ENCODE measurements around the gene ABLIM3.

Gene ABLIM3

DNA sequence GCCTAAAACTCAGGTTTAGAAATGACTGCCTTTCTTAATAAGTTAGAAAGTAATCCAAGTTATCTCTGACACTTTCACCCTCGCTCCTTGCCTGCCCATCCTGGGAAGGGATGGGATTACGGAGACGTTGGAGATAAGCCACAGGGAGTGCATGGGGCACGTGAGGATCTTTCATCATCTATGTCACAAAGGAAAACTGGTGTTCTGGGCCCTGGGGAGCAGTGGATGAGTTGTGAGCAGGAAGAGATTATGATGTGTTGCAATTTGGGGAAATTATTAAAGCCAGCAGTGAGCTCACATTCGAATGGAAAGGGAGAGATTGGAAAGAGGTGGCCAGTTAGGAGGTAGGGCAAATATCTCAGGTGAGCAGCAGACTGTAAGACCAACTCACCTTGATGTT is 143.2 kb downstream of the ABLIM3 start:
- no peak for DNase-seq

DNA sequence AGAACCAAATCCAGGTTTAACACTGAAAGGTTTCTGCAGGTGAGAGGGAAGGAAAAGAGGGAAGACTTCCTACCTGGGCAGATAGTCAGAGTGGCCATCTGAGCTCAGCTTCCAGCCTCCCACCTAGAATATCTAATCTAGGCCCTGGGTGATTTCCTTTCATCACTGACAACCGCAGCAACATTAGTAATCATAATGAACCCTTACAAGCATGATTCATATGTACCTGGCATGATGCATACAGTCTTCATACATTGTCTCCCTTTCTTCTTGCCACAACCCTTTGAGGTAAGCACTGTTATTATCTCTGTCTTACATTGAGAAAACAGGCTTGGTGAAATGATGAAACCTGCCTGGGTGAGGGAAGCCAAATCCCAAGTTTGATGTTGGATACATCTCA is 143.9 kb downstream of the ABLIM3 start:
- no peak for DNase-seq

DNA sequence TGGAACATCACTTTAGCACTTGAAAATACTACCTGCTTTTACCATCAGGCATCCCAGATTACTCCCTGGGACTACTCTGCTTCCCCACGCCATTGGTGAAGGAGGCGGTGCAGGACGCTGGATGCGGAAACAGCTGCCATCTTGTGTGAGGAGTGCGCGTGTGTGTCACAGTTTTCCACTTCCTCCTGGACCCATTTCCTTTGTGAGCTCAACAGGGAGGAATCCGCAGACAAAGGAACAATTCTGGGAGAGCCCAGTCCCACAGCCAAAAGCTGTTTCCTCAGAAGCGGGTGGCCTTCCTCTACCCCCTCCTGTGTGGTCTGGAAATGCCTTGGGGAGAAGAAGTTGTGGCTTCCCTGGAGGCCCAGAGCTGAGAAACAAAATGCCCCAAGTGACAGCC is 147.1 kb downstream of the ABLIM3 start:
- no peak for DNase-seq

DNA sequence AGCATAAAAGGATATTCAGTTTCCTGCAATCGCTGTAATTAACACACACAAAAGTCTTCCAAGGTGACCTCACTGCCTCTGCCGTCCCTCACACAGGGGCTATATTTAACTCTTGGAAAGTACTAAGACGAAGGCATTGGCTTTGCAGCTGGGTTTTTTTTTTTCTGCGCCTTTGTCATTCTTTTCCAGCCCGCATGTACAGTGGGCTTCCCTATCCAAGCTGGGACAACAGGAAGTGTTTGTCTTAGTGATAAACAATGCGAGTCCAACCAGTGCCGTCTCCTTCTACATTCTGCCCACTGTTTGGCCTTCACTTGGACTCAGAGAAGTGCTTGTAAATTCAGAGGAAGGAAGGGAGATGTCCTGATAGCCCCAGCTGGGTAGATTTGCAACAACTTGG is 148.0 kb downstream of the ABLIM3 start:
- no peak for DNase-seq

DNA sequence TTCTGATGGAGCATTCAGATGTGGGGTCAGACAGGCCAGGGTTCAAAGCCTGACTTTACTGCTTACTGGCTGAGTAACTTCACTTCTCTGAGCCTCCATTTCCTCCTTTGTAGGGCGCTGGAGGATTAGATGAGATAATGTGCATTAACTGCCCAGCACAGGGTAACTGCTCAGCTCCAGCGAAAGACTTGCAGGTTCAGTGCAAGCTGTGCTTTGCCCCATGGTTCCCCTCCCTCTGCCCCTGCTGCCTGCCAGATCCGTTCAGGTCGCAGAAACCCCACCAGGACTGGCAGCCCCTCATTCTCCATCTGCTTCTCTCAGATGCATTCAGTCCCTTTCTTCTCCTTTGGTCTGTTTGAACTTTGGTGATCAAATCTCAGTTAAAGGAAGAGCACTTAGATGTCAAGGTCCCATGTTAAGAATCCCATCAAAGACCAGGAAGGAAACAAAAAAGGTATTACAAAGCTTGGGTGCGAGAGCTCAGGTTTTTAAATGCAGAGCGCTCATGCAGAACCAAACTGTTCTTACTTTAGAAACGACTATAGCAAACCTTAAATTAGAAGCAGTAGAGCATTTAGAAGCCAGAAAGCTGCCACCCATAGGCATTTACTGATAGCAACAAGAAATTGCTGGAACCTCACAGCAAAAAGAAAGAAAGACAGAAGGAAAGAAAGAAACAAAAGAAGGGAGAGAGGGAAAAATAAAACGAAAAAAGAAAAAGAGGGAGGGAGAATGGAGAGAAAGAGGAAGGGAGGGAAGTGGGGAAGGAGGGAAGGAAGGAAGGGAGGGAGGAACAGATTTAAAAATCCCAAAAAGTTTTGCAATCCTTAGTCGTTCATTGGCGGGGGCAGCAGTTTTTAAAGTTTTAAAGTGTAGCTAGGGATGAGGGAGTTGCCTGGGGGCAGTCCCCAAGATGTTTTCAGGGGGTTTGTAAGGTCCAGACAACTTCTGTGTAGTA is 153.9 kb downstream of the ABLIM3 start:
- DNase-seq = no peak

DNA sequence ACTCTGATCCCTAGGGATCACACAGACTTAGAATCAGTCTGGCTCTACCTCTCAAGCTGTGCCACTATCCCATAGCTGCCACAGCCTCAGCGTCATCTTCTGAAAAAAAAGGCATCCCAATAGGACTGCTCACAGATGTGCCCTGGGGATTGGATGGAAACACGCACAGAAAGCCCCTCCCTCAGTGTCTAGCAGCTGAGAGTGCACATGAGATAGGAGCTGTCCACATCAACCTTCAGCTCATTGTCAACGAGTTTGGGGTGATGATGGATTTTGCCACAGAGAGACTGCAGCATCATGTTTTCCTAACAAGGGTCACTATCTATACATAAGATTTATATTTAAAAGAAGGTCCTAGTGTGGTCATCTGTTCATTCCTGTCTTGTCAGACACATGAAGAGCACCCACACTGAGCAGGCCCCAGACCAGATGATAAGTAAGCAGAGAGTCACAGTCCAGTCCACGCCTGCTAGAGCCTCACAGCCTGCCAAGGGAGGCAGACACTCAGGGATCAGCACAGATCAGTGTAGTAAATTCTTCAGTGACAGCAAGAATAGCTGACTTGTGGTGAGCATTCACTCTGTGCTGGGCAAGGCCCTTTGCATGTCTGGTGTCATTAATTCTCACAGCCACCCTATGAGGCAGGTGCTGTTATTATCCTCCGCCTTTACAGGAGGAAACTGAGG is 156.2 kb downstream of the ABLIM3 start:
- DNase-seq = no peak

DNA sequence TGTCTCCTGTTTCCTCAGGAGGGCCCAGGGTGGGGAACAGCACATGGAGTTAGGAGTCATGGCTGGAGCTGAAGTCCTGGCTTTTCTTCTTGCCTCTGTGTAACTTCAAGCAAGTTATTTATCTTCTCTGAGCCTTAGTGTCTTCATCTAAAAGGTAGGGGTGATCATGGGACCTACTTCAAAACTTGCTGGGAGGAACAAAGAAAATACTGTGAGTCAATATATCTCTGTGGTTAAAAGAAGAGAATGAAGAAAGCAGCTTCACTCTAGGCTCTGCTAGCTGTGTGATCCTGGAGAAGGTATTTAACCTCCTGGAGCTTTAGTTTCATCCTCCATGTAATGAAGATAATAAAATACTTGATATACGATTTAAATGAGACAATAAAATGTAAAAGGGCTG is 156.9 kb downstream of the ABLIM3 start:
- DNase-seq = no peak

DNA sequence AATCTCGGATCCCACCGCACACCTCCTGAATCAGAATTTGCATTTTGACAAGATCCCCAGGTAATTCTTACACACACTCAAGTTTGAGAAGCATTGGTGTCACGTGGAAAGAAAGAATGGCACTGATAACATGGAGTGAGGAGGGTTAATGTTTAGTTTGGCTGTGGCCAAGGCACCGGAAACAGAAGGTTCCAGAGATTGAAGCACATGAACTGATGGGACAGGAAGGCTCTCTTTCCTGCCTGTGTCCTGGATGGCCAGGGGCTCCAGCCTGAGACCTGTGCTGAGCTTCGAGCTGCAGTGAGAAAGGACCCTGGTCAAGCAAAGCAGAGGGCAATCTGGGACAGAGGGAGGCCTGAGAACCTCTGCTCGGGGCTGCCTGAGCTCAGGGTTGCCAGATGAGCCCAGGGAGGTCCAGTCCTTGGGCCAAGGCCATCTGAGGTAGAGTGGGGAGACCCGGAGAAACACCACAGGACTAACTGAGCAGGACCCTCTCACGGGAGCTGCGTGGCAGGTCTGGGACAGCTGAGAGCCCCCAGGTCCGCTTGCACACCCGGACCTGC is 157.6 kb downstream of the ABLIM3 start:
- DNase-seq = no peak

DNA sequence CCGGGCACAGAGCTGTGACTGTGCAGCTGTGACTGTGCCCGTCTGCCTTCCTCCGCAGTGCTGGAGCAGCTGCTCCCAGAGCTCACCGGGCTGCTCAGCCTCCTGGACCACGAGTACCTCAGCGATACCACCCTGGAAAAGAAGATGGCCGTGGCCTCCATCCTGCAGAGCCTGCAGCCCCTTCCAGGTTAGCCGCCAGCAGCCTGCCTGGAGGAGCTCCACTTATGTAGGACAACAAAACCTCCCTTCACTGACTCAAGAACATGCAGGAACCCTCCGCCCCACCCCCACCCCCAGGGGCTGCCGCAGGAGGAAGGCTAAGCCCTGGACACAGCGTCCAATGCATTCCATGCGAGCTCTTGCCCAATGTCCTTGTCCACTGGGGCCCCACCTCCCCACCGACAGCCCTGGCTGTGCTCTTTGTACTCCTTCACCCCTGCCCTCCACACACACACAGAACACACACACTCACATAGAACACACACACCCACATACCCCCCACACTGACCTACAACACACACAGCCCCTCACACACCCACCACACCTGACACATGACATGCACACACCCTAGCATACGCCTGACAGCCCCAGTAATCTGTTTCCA is 158.3 kb downstream of the ABLIM3 start:
- DNase-seq = no peak

DNA sequence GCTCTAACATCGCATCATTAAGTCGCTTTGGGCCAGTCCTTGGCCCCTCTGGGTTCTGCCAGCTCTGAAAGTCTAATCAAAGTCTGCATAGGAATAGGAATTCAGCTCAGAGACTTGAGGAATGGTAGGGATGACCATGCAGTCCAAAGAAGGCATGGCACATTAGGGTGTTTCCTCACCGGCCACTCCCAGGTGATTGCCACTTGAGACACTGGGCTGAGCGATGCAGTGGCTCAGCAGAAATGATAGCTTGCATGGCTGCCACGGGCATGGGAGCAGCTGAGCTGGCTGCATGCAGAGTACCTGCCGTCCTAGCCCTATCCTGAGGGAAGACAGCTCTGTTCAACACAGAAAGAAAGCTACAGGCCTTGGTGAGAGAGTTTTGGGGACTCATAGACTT is 159.1 kb downstream of the ABLIM3 start:
- DNase-seq = no peak

DNA sequence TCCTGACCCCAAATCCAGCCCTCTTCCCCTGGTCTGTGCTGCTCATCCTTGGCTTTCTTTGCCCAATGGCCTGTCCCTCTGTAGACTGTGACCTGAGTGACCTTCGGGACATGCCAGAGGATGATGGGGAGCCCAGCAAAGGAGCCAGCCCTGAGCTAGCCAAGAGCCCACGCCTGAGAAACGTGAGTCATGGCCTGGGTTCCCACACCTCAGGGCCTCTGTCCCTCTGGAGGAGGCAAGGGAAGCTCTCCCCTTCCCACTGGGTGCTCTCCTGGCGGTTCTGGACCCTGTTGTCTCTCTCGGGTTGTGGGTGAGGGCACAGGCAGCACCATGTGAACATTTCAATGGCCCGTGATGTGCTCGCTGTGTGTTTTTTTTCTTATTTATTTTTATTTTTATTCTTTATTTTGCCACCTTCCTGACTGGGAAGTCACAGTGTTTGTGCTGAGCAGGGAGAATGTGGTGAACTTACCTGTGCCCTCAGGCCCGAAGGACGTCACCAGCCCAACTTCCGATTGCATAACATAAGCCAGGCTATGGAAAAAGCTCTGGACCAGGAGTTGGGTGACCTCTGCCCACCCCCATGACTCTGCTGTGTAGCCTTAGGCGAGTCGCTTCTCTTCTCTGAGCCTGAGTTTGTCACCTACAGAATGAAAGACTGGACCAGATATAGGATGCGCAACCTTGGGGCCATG is 159.9 kb downstream of the ABLIM3 start:
- DNase-seq = no peak

DNA sequence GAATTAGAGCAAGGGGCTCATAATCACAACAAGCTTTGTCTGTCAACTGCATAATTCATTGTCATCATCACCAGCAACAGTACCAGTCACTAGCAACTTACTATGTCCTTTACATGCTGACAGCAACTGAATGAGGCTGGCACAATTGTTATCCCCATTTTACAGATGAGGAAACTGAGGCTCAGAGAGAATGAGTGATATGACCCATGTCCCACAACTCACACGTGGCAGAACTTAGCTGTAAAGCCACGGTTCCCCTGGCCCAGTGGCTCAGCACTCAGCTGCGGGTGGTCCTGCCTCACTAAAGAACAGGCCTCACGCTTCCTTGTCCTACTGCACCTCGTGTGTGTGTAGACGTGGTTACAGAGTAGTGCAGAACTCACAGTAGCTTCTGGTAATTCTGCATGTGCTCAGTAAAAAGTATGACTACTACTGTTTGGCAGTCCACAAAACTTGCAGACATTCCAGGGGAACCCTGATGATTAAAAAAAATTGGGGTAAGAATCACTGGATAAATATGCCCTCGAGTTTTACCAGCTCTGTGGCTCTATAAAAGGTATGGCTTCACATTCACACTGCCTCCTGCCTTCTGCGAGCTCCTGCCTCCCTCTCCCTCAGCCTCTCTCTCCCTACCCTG is 160.6 kb downstream of the ABLIM3 start:
- no peak for DNase-seq

DNA sequence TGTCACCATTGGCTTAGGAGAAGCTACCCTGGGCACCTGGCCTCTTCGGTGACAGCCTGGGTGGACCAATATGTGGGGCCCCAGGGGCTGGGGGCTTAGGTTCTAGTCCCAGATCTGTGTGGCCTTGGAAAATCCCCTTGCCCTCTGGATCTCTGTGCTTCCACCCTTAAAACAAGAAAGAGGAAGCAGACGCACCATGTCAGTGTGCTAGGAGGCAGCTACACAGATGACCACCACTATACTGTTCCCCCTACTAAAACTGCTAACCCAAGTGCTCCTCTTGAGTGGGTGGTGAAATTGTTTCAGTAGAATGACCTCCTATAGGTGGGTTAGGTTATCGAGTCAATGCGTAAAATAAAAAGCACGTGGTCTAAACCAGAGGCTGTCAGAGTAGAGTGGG is 161.3 kb downstream of the ABLIM3 start:
- DNase-seq = no peak

DNA sequence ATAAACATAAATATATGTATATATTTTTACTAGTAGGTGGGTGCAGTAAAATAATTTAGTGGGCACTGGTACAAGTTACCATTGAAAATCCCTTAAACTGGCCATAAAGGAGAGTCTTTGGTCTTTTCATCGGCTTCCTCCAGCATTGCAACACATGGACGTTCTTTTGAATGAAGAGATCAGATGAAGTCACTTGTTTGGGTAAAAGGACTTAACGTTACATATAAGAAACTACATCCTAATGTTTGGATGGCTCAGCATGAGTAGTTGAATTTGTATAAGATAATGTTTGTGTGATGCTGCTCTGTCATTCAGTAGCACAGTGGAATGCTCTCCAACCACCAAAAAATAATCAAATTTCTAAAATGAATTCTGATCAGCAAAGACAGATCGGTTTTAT is 161.9 kb downstream of the ABLIM3 start:
- no peak for DNase-seq

DNA sequence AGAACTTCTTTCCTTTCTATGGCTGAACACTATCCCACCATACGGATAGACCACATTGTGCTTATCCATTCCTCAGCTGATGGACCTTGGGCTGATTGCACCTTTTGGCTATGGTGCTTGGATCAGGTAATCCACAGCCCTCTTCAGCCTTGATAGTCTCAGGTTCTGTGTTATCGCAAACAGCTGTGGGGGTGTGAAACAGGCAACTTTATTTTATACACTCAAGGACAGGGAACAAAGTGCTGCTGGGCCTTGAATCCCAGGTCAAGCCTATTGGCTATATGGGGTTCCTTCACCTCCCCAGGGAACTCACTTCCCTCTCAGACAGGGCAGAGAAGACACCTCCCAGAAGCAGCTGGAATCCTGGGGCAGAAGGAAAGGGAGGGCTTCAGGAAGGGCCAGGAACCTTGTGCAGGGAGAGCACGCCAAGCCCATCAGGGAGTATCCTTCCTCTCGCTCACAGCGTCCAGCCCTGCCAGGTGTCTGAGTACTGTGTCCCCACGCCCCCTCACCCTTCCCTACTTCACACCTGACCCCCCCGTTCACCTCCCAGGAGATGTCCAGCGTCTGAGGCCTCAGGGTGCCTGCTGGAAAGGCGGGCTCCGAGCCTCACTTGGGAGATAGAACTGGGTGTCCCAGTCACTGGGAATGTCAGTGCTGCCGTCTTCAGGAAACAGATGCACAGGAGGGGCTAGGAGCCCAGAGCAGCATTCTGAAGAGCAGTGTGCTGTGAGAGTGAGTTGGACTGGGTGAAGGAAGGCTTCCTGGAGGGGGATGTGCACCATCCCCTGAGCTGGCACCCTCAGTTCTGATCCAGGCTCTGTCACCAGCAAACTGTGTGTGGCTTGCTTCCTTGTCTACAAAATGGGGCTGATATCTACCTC is 163.1 kb downstream of the ABLIM3 start:
- no peak for DNase-seq

DNA sequence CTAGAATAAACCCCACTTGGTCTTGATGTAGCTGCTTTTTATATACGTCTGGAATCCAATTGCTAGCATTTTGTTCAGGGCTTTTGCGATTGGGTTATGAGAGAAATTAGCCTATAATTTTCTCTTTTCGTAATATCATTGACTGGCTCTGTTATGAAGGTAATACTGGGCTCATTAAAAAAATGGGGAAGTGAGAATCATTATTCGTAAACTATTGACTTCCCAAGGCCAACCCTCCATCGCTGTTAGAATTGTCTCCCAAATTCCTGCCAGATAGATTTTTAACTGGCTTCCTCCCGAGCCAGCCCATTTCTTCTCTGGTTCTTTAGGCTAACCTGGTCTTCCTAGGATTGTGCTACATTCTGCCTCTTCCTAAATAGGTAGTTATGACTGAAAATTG is 168.1 kb downstream of the ABLIM3 start:
- DNase-seq = no peak

Data from RPMI8226 (cell line).